Astrocyte (in vitro differentiated cells and primary cell): ENCODE data around the gene ACTA2.

ENCODE experiments used
- EZH2 ChIP-seq: IDR thresholded peaks from 2 replicates; pipeline ENCODE4 v1.6.1; 2012; ENCODE audit warnings: mild to moderate bottlenecking, low read length, inconsistent platforms; ENCODE audit not compliant: insufficient read depth
- TF ChIP-seq, protein P1 (sequence below): IDR thresholded peaks from 2 replicates; pipeline ENCODE4 v1.5.1; 2011; ENCODE audit warnings: low read depth, mild to moderate bottlenecking, inconsistent platforms, low read length, moderate library complexity; ENCODE audit not compliant: insufficient read depth

- TF ChIP-seq, protein P1, sequence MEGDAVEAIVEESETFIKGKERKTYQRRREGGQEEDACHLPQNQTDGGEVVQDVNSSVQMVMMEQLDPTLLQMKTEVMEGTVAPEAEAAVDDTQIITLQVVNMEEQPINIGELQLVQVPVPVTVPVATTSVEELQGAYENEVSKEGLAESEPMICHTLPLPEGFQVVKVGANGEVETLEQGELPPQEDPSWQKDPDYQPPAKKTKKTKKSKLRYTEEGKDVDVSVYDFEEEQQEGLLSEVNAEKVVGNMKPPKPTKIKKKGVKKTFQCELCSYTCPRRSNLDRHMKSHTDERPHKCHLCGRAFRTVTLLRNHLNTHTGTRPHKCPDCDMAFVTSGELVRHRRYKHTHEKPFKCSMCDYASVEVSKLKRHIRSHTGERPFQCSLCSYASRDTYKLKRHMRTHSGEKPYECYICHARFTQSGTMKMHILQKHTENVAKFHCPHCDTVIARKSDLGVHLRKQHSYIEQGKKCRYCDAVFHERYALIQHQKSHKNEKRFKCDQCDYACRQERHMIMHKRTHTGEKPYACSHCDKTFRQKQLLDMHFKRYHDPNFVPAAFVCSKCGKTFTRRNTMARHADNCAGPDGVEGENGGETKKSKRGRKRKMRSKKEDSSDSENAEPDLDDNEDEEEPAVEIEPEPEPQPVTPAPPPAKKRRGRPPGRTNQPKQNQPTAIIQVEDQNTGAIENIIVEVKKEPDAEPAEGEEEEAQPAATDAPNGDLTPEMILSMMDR: no peak
- no peak for TF ChIP-seq EZH2
These were observed 1.1 kb upstream of the ACTA2 start for GRCh38 chr10:88953662-88954061.
